DMS53 treated with DMSO at 0.1 percent for 48 hours (cell line): ENCODE measurements around the gene GSDME.
"Not testable (repeated sequence)": the region's sequence is repeated elsewhere in the genome, so short reads cannot be mapped to it uniquely, and the experiment has no call there.

Experiments used
- DNase-seq: peaks from one replicate; lab custom pipeline; 2025; ENCODE audit not compliant: unreplicated experiment; lab: John Stamatoyannopoulos, UW

The GSDME gene

GRCh38 chr7:24742506-24743162 is 14.6 kb downstream of the GSDME start:
- DNase-seq: no peak

- DNase-seq: no peak
These were observed 15.4 kb downstream of the GSDME start for GRCh38 chr7:24741679-24742505.

GRCh38 chr7:24740871-24741270 is 16.4 kb downstream of the GSDME start:
- no peak for DNase-seq

GRCh38 chr7:24739306-24739705 is 18.0 kb downstream of the GSDME start:
- DNase-seq: no peak

GRCh38 chr7:24738577-24738976 is 18.7 kb downstream of the GSDME start:
- DNase-seq: no peak

- DNase-seq: no peak
These were observed 20.0 kb downstream of the GSDME start for GRCh38 chr7:24737281-24737680.

- not testable (repeated sequence) for DNase-seq
These were observed 21.7 kb downstream of the GSDME start for GRCh38 chr7:24735594-24735993.

- no peak for DNase-seq
These were observed 23.0 kb downstream of the GSDME start for GRCh38 chr7:24734306-24734705.

- DNase-seq: peak; percentile 38
These were observed 23.7 kb downstream of the GSDME start for GRCh38 chr7:24733414-24734060.

GRCh38 chr7:24732646-24733413 is 24.4 kb downstream of the GSDME start:
- DNase-seq: no peak

- no peak for DNase-seq
These were observed 26.0 kb downstream of the GSDME start for GRCh38 chr7:24731313-24731712.

GRCh38 chr7:24730018-24730369 is 27.3 kb downstream of the GSDME start:
- no peak for DNase-seq

GRCh38 chr7:24729365-24730017 is 27.8 kb downstream of the GSDME start:
- DNase-seq: no peak

GRCh38 chr7:24728503-24729364 is 28.5 kb downstream of the GSDME start:
- DNase-seq: no peak

- DNase-seq: no peak
These were observed 29.2 kb downstream of the GSDME start for GRCh38 chr7:24728121-24728500.

GRCh38 chr7:24727154-24728120 is 29.8 kb downstream of the GSDME start:
- DNase-seq: no peak

GRCh38 chr7:24725554-24726241 is 31.6 kb downstream of the GSDME start:
- DNase-seq: no peak
